ENCODE results near the gene NUP85.

GRCh38 chr17:75163074-75163473 lies 42.4 kb upstream of the NUP85 start:
- TF ChIP-seq, protein P1, sequence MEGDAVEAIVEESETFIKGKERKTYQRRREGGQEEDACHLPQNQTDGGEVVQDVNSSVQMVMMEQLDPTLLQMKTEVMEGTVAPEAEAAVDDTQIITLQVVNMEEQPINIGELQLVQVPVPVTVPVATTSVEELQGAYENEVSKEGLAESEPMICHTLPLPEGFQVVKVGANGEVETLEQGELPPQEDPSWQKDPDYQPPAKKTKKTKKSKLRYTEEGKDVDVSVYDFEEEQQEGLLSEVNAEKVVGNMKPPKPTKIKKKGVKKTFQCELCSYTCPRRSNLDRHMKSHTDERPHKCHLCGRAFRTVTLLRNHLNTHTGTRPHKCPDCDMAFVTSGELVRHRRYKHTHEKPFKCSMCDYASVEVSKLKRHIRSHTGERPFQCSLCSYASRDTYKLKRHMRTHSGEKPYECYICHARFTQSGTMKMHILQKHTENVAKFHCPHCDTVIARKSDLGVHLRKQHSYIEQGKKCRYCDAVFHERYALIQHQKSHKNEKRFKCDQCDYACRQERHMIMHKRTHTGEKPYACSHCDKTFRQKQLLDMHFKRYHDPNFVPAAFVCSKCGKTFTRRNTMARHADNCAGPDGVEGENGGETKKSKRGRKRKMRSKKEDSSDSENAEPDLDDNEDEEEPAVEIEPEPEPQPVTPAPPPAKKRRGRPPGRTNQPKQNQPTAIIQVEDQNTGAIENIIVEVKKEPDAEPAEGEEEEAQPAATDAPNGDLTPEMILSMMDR (IDR thresholded peaks at IDR 0.05; ENCODE audit: insufficient read depth, low read length) = no peak
- TF ChIP-seq, protein P2, sequence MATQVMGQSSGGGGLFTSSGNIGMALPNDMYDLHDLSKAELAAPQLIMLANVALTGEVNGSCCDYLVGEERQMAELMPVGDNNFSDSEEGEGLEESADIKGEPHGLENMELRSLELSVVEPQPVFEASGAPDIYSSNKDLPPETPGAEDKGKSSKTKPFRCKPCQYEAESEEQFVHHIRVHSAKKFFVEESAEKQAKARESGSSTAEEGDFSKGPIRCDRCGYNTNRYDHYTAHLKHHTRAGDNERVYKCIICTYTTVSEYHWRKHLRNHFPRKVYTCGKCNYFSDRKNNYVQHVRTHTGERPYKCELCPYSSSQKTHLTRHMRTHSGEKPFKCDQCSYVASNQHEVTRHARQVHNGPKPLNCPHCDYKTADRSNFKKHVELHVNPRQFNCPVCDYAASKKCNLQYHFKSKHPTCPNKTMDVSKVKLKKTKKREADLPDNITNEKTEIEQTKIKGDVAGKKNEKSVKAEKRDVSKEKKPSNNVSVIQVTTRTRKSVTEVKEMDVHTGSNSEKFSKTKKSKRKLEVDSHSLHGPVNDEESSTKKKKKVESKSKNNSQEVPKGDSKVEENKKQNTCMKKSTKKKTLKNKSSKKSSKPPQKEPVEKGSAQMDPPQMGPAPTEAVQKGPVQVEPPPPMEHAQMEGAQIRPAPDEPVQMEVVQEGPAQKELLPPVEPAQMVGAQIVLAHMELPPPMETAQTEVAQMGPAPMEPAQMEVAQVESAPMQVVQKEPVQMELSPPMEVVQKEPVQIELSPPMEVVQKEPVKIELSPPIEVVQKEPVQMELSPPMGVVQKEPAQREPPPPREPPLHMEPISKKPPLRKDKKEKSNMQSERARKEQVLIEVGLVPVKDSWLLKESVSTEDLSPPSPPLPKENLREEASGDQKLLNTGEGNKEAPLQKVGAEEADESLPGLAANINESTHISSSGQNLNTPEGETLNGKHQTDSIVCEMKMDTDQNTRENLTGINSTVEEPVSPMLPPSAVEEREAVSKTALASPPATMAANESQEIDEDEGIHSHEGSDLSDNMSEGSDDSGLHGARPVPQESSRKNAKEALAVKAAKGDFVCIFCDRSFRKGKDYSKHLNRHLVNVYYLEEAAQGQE (IDR thresholded peaks at IDR 0.05; ENCODE audit: insufficient replicate concordance, low read depth) = no peak
